B cell (primary cell): Measurements from ENCODE around the gene BNIP5. TPM values are rescaled to one million over a fixed set of nuclear protein-coding genes. Genes with fewer than 3 reads are reported as not detected.

ENCODE experiments used
- ATAC-seq: fragments of 200-7000 bp; cut with Tn5 transposase; one replicate; pipeline ENCODE4 v1.10.0; 2021; ENCODE audit warnings: low read depth, mild to moderate bottlenecking, moderate number of reproducible peaks, moderate library complexity
- CTCF ChIA-PET: fragments of 350-600 bp; sonication (Branson Sonifier 250); formaldehyde crosslinking; loops from one replicate; lab custom pipeline; 2021; ENCODE audit warnings: antibody characterized with exemption, inconsistent platforms; lab: Charles Lee
- POLR2A ChIA-PET: fragments of 350-600 bp; sonication (Branson Sonifier 250); formaldehyde crosslinking; loops from one replicate; lab custom pipeline; 2021; ENCODE audit warnings: antibody characterized with exemption; lab: Charles Lee
- DNase-seq: peaks from one replicate; pipeline ENCODE4 v3.0.0; 2013
- H2AFZ ChIP-seq: 2 replicates; pipeline ENCODE4 v1.6.1; 2012; ENCODE audit warnings: mild to moderate bottlenecking, low read depth, low read length; ENCODE audit not compliant: insufficient read depth, poor library complexity, severe bottlenecking
- H3K27ac ChIP-seq, 2 donors: 1 replicate in 1 of 2; 2 replicates in 1 of 2; pipeline ENCODE4 v1.5.1; 2012 to 2013; ENCODE audit warnings: low read length in 2 of 2, mild to moderate bottlenecking in 2 of 2, moderate library complexity in 1 of 2
- H3K27me3 ChIP-seq, 4 experiments: fragments of 200-600 bp in 1 of 4; sonication (generic) in 1 of 4; replicated peaks in 1 of 4; 1 replicate in 2 of 4; 2 replicates in 2 of 4; pipeline versions ENCODE4 v1.6.1 to v1.7.0; 2013 to 2016; ENCODE audit warnings: low read length in 3 of 4, mild to moderate bottlenecking in 2 of 4, mixed read lengths in 1 of 4, moderate library complexity in 1 of 4; ENCODE audit not compliant: insufficient read depth in 4 of 4, control insufficient read depth in 3 of 4; ENCODE audit errors: control extremely low read depth in 1 of 4
- H3K36me3 ChIP-seq, 2 experiments: replicated peaks in 1 of 2; 1 replicate in 1 of 2; 2 replicates in 1 of 2; pipeline versions ENCODE4 v1.6.1 to v1.7.1; 2013; ENCODE audit warnings: low read length in 1 of 2; ENCODE audit not compliant: insufficient read depth in 2 of 2, control insufficient read depth in 1 of 2; ENCODE audit errors: control extremely low read depth in 1 of 2, extremely low read depth in 1 of 2
- H3K4me1 ChIP-seq, 2 donors: fragments of 200-600 bp in 1 of 2; sonication (generic) in 1 of 2; 1 replicate in 1 of 2; 2 replicates in 1 of 2; pipeline versions ENCODE4 v1.5.1 to v1.6.1; 2013 to 2017; ENCODE audit warnings: low read length in 2 of 2; ENCODE audit not compliant: control insufficient read depth in 2 of 2, insufficient read depth in 2 of 2
- H3K4me2 ChIP-seq: replicated peaks from 2 replicates; pipeline ENCODE3; 2012; ENCODE audit warnings: mild to moderate bottlenecking, low read depth, low read length; ENCODE audit not compliant: poor library complexity, severe bottlenecking
- H3K4me3 ChIP-seq, 5 experiments: fragments of 200-600 bp in 1 of 5; sonication (generic) in 1 of 5; 1 replicate in 3 of 5; 2 replicates in 2 of 5; pipeline versions ENCODE4 v1.5.1 to v1.7.0; 2011 to 2016; ENCODE audit warnings: low read length in 4 of 5, mild to moderate bottlenecking in 4 of 5, low read depth in 2 of 5, control low read depth in 1 of 5, moderate library complexity in 1 of 5; ENCODE audit not compliant: insufficient read depth in 1 of 5; ENCODE audit errors: control extremely low read depth in 1 of 5, extremely low read depth in 1 of 5
- H3K79me2 ChIP-seq: fragments of 200-600 bp; sonication (generic); one replicate; pipeline ENCODE4 v1.6.0; 2016; ENCODE audit warnings: low read length; ENCODE audit not compliant: control insufficient read depth, insufficient read depth
- H3K9ac ChIP-seq: fragments of 200-600 bp; sonication (generic); 2 replicates; pipeline ENCODE4 v1.6.1; 2017; ENCODE audit warnings: mild to moderate bottlenecking, low read length, moderate library complexity
- H3K9me3 ChIP-seq, 3 donors: one replicate each; pipeline versions ENCODE4 v1.6.1 to v1.7.1; 2013; ENCODE audit warnings: low read length in 2 of 3; ENCODE audit not compliant: control insufficient read depth in 2 of 3, insufficient read depth in 1 of 3; ENCODE audit errors: control extremely low read depth in 1 of 3
- H4K20me1 ChIP-seq: 2 replicates; pipeline ENCODE4 v1.6.0; 2012; ENCODE audit warnings: mild to moderate bottlenecking, low read length; ENCODE audit not compliant: insufficient read depth, control insufficient read depth, poor library complexity, severe bottlenecking
- H3K27ac Mint-ChIP-seq: one replicate; pipeline ENCODE4 v1.8.0; 2021; ENCODE audit warnings: mixed read lengths
- H3K27me3 Mint-ChIP-seq: one replicate; pipeline ENCODE4 v1.8.0; 2021; ENCODE audit warnings: mixed read lengths
- H3K4me1 Mint-ChIP-seq: one replicate; pipeline ENCODE4 v1.8.0; 2021; ENCODE audit warnings: mixed read lengths
- H3K4me3 Mint-ChIP-seq: one replicate; pipeline ENCODE4 v1.8.0; 2021; ENCODE audit warnings: mixed read lengths
- H3K9me3 Mint-ChIP-seq: one replicate; pipeline ENCODE4 v1.8.0; 2022; ENCODE audit warnings: mixed read lengths; ENCODE audit not compliant: insufficient read depth
- CTCF ChIP-seq: fragments of 200-600 bp; IDR thresholded peaks from one replicate; pipeline ENCODE4 v1.8.0; 2022; ENCODE audit warnings: antibody characterized with exemption, mild to moderate bottlenecking
- EZH2 ChIP-seq: IDR thresholded peaks from 2 replicates; pipeline ENCODE4 v1.6.1; 2012; ENCODE audit warnings: borderline replicate concordance, low read depth, mild to moderate bottlenecking, moderate library complexity, low read length; ENCODE audit not compliant: insufficient read depth, poor library complexity, severe bottlenecking
- WGBS: methylation state at CpG from one replicate; pipeline ENCODE4 v1.1.5; 2013; ENCODE audit warnings: missing lambda C conversion rate; ENCODE audit not compliant: insufficient coverage; 5-methylcytosine and 5-hydroxymethylcytosine counted together
- intact Hi-C: fragments of 100-400 bp; cut with micrococcal nuclease; formaldehyde crosslinking; loops from one replicate; pipeline ENCODE4 v1.10.0; 2022
- polyA plus RNA-seq: library from polyadenylated mRNA; depleted of rRNA; stranded (reverse); fragments of >200 nt; gene quantifications from 2 replicates; pipeline ENCODE4 v1.2.3, GENCODE V29; 2012
- total RNA-seq, 2 donors: library from RNA; stranded (reverse); fragments of 120-200 nt in 1 of 2; gene quantifications; 1 replicate in 1 of 2; 2 replicates in 1 of 2; pipeline versions ENCODE4 v1.2.3 to v1.2.4, GENCODE V29; 2013 to 2022

The BNIP5 gene
- total and polyA plus RNA-seq, 2 donors (not counting 1 experiment from before 2014, with no cell fraction given): 0.06 to 0.10 TPM

- no peak overlapping the region for H2AFZ ChIP-seq
- no peaks in the 10 kb centered on the region for H3K36me3 ChIP-seq
- H3K27me3 ChIP-seq: no peaks in the 10 kb centered on the region
- DNase-seq: no peak
- ChIA-PET POLR2A (no interaction called here), CTCF (interaction anchor here (0.7 to 2.1 kb wide), 3 partner anchors 11 to 21 kb away, joined by 3 to 6 read pairs (median 3); no protein-coding TSS in a partner anchor)
- H3K9me3 Mint-ChIP-seq: no peaks in the 10 kb centered on the region
- no peak for ATAC-seq
- 93% methylated on average over 9 of the region's 11 CpGs for WGBS
- intact Hi-C loops: no loop called here
- no peak overlapping the region for H3K9ac ChIP-seq
- no peaks in the 10 kb centered on the region for H3K27me3 Mint-ChIP-seq
- no peak overlapping the region for H3K27ac ChIP-seq
- no peak overlapping the region for H3K27ac Mint-ChIP-seq
- no peak overlapping the region for H3K4me2 ChIP-seq
- H3K79me2 ChIP-seq: no peaks in the 10 kb centered on the region
- no peaks in the 10 kb centered on the region for H3K4me1 Mint-ChIP-seq
- H3K9me3 ChIP-seq: no peaks in the 10 kb centered on the region
- no peak for TF ChIP-seq CTCF
- no peak for TF ChIP-seq EZH2
- H4K20me1 ChIP-seq: no peaks in the 10 kb centered on the region
- no peaks in the 10 kb centered on the region for H3K4me1 ChIP-seq
- no peak overlapping the region for H3K4me3 Mint-ChIP-seq
- H3K4me3 ChIP-seq: no peak overlapping the region
These were observed 16.2 kb downstream of the BNIP5 start for GRCh38 chr6:36320475-36320874.

DNA sequence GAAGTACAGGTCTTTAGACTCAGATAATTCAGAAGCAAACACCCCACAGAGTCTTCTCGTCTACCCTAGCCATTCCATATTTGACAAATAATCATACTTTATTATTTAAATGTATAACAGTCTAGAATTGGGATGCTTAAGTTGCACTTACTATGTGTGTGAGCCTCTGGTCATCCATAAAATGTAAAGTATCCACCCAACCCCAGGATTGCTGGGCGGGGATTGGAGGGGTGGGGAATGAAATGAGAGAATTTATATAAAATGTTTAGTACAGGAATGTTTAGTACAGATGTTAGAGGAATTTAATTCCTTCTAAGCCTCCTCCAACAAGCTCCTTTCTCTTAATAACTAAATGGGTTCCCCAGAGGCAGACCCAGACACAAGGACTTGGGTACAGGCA is 16.9 kb downstream of the BNIP5 start:
- no peak overlapping the region for H3K4me2 ChIP-seq
- H4K20me1 ChIP-seq: no peaks in the 10 kb centered on the region
- Mint-ChIP-seq H3K9me3 (no peaks in the 10 kb centered on the region), H3K27ac (no peak overlapping the region), H3K27me3 (no peaks in the 10 kb centered on the region), H3K4me3 (no peak overlapping the region), H3K4me1 (no peaks in the 10 kb centered on the region)
- H3K9ac ChIP-seq: no peak overlapping the region
- H3K4me1 ChIP-seq: no peaks in the 10 kb centered on the region
- no peaks in the 10 kb centered on the region for H3K79me2 ChIP-seq
- no peak overlapping the region for H2AFZ ChIP-seq
- H3K27me3 ChIP-seq: no peaks in the 10 kb centered on the region
- POLR2A ChIA-PET: no interaction called here
- no peak for ATAC-seq
- no peaks in the 10 kb centered on the region for H3K36me3 ChIP-seq
- DNase-seq: no peak
- WGBS: no CpG with 5 or more reads among the region's 2 CpGs
- no peak overlapping the region for H3K4me3 ChIP-seq
- intact Hi-C loops: no loop called here
- H3K9me3 ChIP-seq: no peaks in the 10 kb centered on the region
- CTCF ChIA-PET: interaction anchor here (0.7 to 2.1 kb wide), 4 partner anchors 8 to 21 kb away, joined by 3 to 6 read pairs (median 3); no protein-coding TSS in a partner anchor
- TF ChIP-seq CTCF: no peak
- H3K27ac ChIP-seq: no peak overlapping the region
